HUES6 (cell line): ENCODE data around the gene DGKH.

ENCODE experiments used
- H3K27ac ChIP-seq: 2 replicates; pipeline ENCODE4 v1.7.0; 2013; ENCODE audit warnings: low read depth, mild to moderate bottlenecking, low read length, inconsistent platforms
- H3K27me3 ChIP-seq: 2 replicates; pipeline ENCODE4 v1.6.1; 2013; ENCODE audit warnings: low read length; ENCODE audit not compliant: control insufficient read depth, insufficient read depth
- H3K36me3 ChIP-seq: 2 replicates; pipeline ENCODE4 v1.6.1; 2013; ENCODE audit warnings: low read length; ENCODE audit not compliant: control insufficient read depth, insufficient read depth
- H3K4me1 ChIP-seq: 2 replicates; pipeline ENCODE4 v1.6.1; 2013; ENCODE audit warnings: low read length; ENCODE audit not compliant: control insufficient read depth, insufficient read depth
- H3K4me3 ChIP-seq: 2 replicates; pipeline ENCODE4 v1.5.1; 2013; ENCODE audit warnings: low read depth, low read length
- H3K9ac ChIP-seq: one replicate; pipeline ENCODE4 v1.6.1; 2013; ENCODE audit warnings: mild to moderate bottlenecking, low read length
- H3K9me3 ChIP-seq: 2 replicates; pipeline ENCODE4 v1.6.1; 2013; ENCODE audit warnings: low read depth, low read length; ENCODE audit not compliant: control insufficient read depth, insufficient read depth

The DGKH gene

DNA sequence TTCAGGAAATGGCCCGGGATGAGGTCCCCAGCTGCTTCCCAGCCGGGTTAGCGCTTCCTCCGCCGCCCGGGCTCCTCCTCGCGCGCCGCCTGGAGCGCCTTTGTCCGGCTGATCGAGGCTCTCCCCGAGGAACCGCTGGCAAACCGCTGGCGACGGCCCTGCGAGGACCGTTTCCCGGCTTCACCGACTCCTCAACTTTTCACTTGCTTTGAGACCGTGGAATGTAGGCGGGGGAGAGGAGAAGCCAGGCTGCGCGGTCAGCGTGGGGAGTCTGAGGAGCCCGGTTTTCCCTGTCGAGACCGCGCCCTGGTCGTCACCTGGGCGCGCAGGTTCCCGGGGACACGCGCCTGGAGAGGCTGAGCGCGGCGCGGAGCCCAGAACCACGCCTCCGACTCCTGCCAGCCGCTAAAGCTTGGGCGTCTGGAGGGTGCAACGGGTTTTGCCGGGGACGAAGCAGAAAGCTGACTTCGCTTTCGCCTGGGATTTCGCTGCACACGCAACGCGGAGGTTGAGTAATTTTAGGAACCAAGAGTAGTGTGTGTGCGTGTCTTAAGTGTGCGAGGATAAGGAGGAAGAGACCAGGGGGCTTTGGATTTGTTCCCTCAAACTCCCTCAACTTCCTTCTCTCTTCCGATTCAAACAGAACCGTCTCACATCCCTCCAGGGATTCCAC is 7.3 kb upstream of the DGKH start:
- Histone ChIP-seq H3K9ac (peak overlapping the region; percentile 79), H3K4me3 (peak overlapping the region; percentile 66), H3K9me3 (peaks cover 6% of the 10 kb centered on the region; the same call in 1 of the 2 replicates), H3K4me1 (peaks cover 10% of the 10 kb centered on the region), H3K36me3 (no peaks in the 10 kb centered on the region), H3K27me3 (peaks cover 72% of the 10 kb centered on the region), H3K27ac (no peak overlapping the region; the same call in 1 of the 2 replicates)

DNA sequence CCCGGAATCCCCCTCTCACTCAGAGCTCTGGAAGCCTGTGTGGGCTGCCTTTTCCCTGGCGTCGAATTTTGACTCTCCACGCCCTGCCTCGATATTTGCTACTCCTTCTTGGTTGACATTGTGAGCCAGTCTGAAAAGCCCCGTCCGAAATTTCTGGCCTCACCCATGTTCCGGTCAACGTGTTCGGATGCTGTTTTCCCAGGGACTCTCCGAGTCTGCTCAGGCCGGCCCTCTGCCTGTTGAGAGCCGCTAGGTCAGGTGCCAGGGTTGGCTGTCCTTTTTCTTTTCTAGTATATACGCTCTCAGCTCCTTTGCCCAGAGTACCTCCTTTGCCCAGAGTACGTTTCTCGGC is 6.8 kb upstream of the DGKH start:
- H3K4me1 ChIP-seq: peaks cover 10% of the 10 kb centered on the region
- peak overlapping the region; percentile 79 for H3K9ac ChIP-seq
- H3K27ac ChIP-seq: no peak overlapping the region
- H3K27me3 ChIP-seq: peaks cover 77% of the 10 kb centered on the region
- no peaks in the 10 kb centered on the region for H3K36me3 ChIP-seq
- peak overlapping the region; percentile 66 for H3K4me3 ChIP-seq
- H3K9me3 ChIP-seq: peaks cover 3% of the 10 kb centered on the region; the same call in 1 of the 2 replicates

GRCh38 chr13:42043676-42044075 is 4.8 kb upstream of the DGKH start:
- H3K4me1 ChIP-seq: peaks cover 14% of the 10 kb centered on the region
- no peak overlapping the region for H3K9ac ChIP-seq
- peaks cover 73% of the 10 kb centered on the region for H3K27me3 ChIP-seq
- no peaks in the 10 kb centered on the region for H3K36me3 ChIP-seq
- no peak overlapping the region for H3K27ac ChIP-seq
- no peak overlapping the region for H3K4me3 ChIP-seq
- no peaks in the 10 kb centered on the region for H3K9me3 ChIP-seq

- H3K27ac ChIP-seq: no peak overlapping the region
Observed at GRCh38 chr13:42046448-42046847, 2.0 kb upstream of the DGKH start.

GRCh38 chr13:42047561-42048341 is 697 bp upstream of the DGKH start:
- Histone ChIP-seq H3K4me1 (peaks cover 8% of the 10 kb centered on the region; the same call in 1 of the 2 replicates), H3K4me3 (peak overlapping the region; percentile 77), H3K9me3 (no peaks in the 10 kb centered on the region), H3K27ac (no peak overlapping the region), H3K27me3 (peaks cover 48% of the 10 kb centered on the region), H3K36me3 (no peaks in the 10 kb centered on the region), H3K9ac (peak overlapping the region; percentile 74)

More at GRCh38 chr13:42046448-42046847, 2.0 kb upstream of the DGKH start:
- no peaks in the 10 kb centered on the region for H3K36me3 ChIP-seq
- no peaks in the 10 kb centered on the region for H3K9me3 ChIP-seq
- no peak overlapping the region for H3K4me3 ChIP-seq
- peaks cover 60% of the 10 kb centered on the region for H3K27me3 ChIP-seq
- peaks cover 14% of the 10 kb centered on the region for H3K4me1 ChIP-seq
- no peak overlapping the region for H3K9ac ChIP-seq

DNA sequence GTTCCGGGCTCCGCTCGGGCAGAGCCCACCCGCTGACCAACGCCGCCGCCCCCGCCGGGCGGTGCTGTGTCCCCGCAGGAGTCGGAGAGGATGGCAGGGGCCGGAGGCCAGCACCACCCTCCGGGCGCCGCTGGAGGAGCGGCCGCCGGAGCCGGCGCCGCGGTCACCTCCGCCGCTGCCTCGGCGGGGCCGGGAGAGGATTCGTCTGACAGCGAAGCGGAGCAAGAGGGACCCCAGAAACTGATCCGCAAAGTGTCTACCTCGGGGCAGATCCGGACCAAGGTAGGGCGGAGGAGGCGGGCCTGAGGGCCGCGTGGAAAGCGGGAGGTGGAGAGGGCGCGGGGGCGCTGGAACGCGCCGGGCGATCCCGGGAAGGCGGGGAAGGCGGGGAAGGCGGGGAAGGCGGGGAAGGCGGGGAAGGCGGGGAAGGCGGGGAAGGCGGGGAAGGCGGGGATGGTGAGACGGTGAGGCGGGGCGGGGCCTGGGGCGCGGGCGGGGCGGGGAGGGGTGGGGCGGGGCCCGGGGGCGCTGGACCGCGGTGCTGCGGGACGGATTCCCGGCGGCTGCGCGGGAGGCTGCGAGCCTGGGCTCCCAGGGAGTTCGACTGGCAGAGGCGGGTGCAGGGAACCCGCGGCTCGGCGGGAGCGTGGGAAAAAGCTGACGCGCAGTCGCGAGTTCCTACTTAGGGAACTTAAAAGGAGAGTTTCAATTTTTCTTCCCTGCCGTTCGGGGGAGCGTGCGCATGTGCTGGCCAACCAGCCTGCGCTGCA is 421 bp downstream of the DGKH start:
- Histone ChIP-seq H3K9ac (peak overlapping the region; percentile 74), H3K4me3 (peak overlapping the region; percentile 77), H3K4me1 (peaks cover 8% of the 10 kb centered on the region; the same call in 1 of the 2 replicates), H3K36me3 (no peaks in the 10 kb centered on the region), H3K27me3 (peaks cover 45% of the 10 kb centered on the region), H3K27ac (peak overlapping the region; percentile 59; the same call in 1 of the 2 replicates), H3K9me3 (no peaks in the 10 kb centered on the region)

- Histone ChIP-seq H3K27ac (no peak overlapping the region), H3K4me3 (peak overlapping the region; percentile 69), H3K36me3 (no peaks in the 10 kb centered on the region), H3K9me3 (no peaks in the 10 kb centered on the region), H3K27me3 (peaks cover 44% of the 10 kb centered on the region), H3K9ac (peak overlapping the region; percentile 18), H3K4me1 (peaks cover 8% of the 10 kb centered on the region; the same call in 1 of the 2 replicates)
Observed at GRCh38 chr13:42049454-42049813, 986 bp downstream of the DGKH start.

DNA sequence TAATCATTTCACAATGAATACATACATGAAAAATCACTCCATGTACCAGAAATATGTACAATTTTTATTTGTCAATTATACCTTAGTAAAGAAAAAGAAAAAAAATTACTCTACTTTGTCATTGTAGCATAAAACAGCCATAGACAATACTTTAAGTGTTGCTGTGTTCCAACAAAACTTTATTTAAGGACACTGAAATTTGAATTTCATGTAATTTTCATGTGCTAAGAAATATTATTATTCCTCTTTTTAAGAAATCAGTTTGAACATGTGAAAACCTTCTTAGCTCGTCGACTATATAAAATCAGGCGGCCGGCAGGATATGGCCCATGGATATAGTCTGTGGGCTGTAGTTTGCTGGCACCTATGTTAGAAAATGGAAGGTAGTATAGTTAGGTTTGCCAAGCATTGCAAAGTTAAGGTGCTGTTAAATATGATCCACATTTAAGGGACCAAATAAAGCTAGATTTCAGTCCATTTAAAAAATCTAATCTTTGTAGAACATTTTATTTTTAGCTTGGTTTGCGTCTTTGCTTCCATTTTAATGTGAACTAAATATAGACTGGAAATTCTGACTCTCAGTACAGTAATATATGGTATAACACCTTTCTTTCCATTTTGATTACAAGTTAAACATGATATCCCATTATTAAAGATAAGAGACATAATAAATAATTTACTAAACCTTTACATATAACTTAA is 6.5 kb downstream of the DGKH start:
- Histone ChIP-seq H3K27ac (no peak overlapping the region), H3K36me3 (no peaks in the 10 kb centered on the region), H3K9ac (no peak overlapping the region), H3K4me1 (no peaks in the 10 kb centered on the region), H3K4me3 (no peak overlapping the region), H3K9me3 (peaks cover 4% of the 10 kb centered on the region; the same call in 1 of the 2 replicates), H3K27me3 (no peaks in the 10 kb centered on the region)

DNA sequence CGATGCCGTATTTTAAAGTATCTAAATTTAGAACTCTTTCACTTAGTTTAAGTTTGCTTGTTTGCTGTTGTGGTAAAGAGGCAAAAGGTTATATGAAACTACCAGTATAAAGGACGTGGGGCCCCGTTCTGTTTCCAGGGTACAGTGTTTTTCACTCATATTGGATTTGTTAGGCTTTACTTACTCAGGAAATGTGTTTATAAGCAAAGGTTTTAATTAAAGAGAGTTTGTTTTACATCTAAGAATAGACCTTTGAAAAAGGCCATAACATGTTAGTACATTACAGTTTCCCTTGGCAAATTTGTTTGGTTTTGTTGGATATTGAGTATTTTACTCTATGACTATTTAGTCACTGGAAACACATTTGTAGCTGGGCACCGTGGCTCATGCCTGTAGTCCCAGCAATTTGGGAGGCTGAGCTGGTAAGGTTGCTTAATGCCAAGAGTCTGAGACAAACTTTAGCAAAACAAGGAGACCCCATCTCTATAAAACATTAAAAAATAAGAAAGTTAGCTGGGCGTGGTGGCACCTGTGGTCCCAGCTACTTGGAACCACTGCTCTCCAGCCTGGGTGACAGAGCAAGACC is 7.1 kb downstream of the DGKH start:
- Histone ChIP-seq H3K27ac (no peak overlapping the region), H3K4me1 (no peaks in the 10 kb centered on the region), H3K27me3 (no peaks in the 10 kb centered on the region), H3K9me3 (peaks cover 4% of the 10 kb centered on the region; the same call in 1 of the 2 replicates), H3K4me3 (no peak overlapping the region), H3K9ac (no peak overlapping the region), H3K36me3 (no peaks in the 10 kb centered on the region)

GRCh38 chr13:42056146-42056545 is 7.7 kb downstream of the DGKH start:
- Histone ChIP-seq H3K27me3 (no peaks in the 10 kb centered on the region), H3K9me3 (peaks cover 4% of the 10 kb centered on the region; the same call in 1 of the 2 replicates), H3K9ac (no peak overlapping the region), H3K4me3 (no peak overlapping the region), H3K27ac (no peak overlapping the region), H3K4me1 (no peaks in the 10 kb centered on the region), H3K36me3 (no peaks in the 10 kb centered on the region)
